Smooth muscle cell (in vitro differentiated cells): ENCODE measurements around the gene CSAD. TPM values are rescaled to one million over a fixed set of nuclear protein-coding genes. Genes with fewer than 3 reads are reported as not detected.
"Not testable (repeated sequence)": the region's sequence is repeated elsewhere in the genome, so short reads cannot be mapped to it uniquely, and the experiment has no call there.

Experiments used
- DNase-seq: peaks from one replicate; lab custom pipeline; 2025; ENCODE audit not compliant: unreplicated experiment; lab: John Stamatoyannopoulos, UW
- H2AFZ ChIP-seq: fragments of 200-600 bp; sonication (generic); 2 replicates; pipeline ENCODE4 v1.6.0; 2016; ENCODE audit warnings: antibody characterized with exemption, low read depth, mild to moderate bottlenecking
- H3F3A ChIP-seq: fragments of 200-600 bp; sonication (generic); 2 replicates; pipeline ENCODE4 v1.6.0; 2017; ENCODE audit warnings: antibody characterized with exemption, low read depth
- H3K27ac ChIP-seq: fragments of 200-600 bp; sonication (generic); 2 replicates; pipeline ENCODE4 v1.5.1; 2016; ENCODE audit warnings: low read depth, mild to moderate bottlenecking
- H3K27me3 ChIP-seq: fragments of 200-600 bp; sonication (generic); 2 replicates; pipeline ENCODE4 v1.6.1; 2016; ENCODE audit warnings: low read depth, mild to moderate bottlenecking
- H3K36me3 ChIP-seq: fragments of 200-600 bp; sonication (generic); 2 replicates; pipeline ENCODE4 v1.5.1; 2016; ENCODE audit warnings: low read depth
- H3K4me1 ChIP-seq: fragments of 200-600 bp; sonication (generic); 2 replicates; pipeline ENCODE4 v1.5.1; 2016; ENCODE audit warnings: low read depth
- H3K4me2 ChIP-seq: fragments of 200-600 bp; sonication (generic); 2 replicates; pipeline ENCODE4 v1.6.0; 2016; ENCODE audit warnings: mild to moderate bottlenecking
- H3K4me3 ChIP-seq: fragments of 200-600 bp; sonication (generic); 2 replicates; pipeline ENCODE4 v1.5.1; 2016; ENCODE audit warnings: mild to moderate bottlenecking
- H3K79me2 ChIP-seq: fragments of 200-600 bp; sonication (generic); 2 replicates; pipeline ENCODE4 v1.6.0; 2016; ENCODE audit warnings: low read depth, mild to moderate bottlenecking
- H3K9ac ChIP-seq: fragments of 200-600 bp; sonication (generic); 2 replicates; pipeline ENCODE4 v1.6.0; 2016; ENCODE audit warnings: low read depth
- H3K9me3 ChIP-seq: fragments of 200-600 bp; sonication (generic); replicated peaks from 2 replicates; pipeline ENCODE4 v1.5.1; 2016; ENCODE audit warnings: low read depth
- H4K20me1 ChIP-seq: fragments of 200-600 bp; sonication (generic); 2 replicates; pipeline ENCODE4 v1.6.0; 2016; ENCODE audit warnings: low read depth
- WGBS: methylation state at CpG from one replicate; pipeline ENCODE4 v1.1.7; 2016; ENCODE audit warnings: low lambda C conversion rate; 5-methylcytosine and 5-hydroxymethylcytosine counted together
- polyA plus RNA-seq: library from polyadenylated mRNA; unstranded; fragments of >200 nt; fragmentation: Nextera tagmentation; extraction: Ambion mirVana; gene quantifications from 2 replicates; pipeline ENCODE4 v1.2.1, GENCODE V29; 2016
- total RNA-seq: library from RNA; depleted of rRNA; stranded (reverse); fragments of >200 nt; gene quantifications from 2 replicates; pipeline ENCODE4 v1.2.3, GENCODE V29; 2014
- TF ChIP-seq, protein P1 (sequence below): fragments of 200-600 bp; sonication (generic); IDR thresholded peaks from 2 replicates; pipeline ENCODE4 v1.5.1; 2017; ENCODE audit warnings: borderline replicate concordance, mild to moderate bottlenecking, antibody characterized with exemption; ENCODE audit not compliant: insufficient read depth, poor library complexity, severe bottlenecking

Gene CSAD
- total and polyA plus RNA-seq, 2 experiments from 2014 or later: 4.8 to 10.6 TPM

DNA sequence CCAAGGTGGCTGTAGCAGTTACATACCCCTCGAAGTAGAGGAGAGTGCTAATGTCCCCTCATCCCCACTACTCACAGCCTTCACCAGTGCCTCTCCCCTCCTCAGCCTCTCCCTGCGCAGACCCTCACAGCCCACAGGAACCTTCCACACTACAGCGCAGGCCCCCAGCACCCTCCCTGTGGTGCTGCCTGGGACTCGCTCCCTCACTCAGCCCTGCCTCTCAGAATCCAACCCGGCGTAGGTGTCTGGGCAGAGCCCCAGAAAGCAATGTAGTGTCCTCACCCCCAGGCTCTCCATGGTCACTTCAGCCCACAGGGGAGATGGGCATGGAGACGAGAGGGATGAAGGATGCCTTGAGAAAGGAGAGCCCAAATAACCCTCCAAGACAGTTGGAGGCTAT lies 11.1 kb downstream of the CSAD start:
- Histone ChIP-seq H3K27me3 (no peaks in the 10 kb centered on the region), H3K27ac (no peak overlapping the region), H3K4me1 (peaks cover under 1% of the 10 kb centered on the region), H4K20me1 (no peaks in the 10 kb centered on the region), H3K4me2 (no peak overlapping the region), H3K9me3 (no peaks in the 10 kb centered on the region), H3F3A (no peaks in the 10 kb centered on the region), H3K79me2 (no peaks in the 10 kb centered on the region), H3K9ac (no peak overlapping the region), H3K4me3 (no peak overlapping the region), H2AFZ (no peak overlapping the region), H3K36me3 (no peaks in the 10 kb centered on the region)
- DNase-seq: no peak
- WGBS: 98% methylated on average over 7 of the region's 7 CpGs
- TF ChIP-seq, protein P1, sequence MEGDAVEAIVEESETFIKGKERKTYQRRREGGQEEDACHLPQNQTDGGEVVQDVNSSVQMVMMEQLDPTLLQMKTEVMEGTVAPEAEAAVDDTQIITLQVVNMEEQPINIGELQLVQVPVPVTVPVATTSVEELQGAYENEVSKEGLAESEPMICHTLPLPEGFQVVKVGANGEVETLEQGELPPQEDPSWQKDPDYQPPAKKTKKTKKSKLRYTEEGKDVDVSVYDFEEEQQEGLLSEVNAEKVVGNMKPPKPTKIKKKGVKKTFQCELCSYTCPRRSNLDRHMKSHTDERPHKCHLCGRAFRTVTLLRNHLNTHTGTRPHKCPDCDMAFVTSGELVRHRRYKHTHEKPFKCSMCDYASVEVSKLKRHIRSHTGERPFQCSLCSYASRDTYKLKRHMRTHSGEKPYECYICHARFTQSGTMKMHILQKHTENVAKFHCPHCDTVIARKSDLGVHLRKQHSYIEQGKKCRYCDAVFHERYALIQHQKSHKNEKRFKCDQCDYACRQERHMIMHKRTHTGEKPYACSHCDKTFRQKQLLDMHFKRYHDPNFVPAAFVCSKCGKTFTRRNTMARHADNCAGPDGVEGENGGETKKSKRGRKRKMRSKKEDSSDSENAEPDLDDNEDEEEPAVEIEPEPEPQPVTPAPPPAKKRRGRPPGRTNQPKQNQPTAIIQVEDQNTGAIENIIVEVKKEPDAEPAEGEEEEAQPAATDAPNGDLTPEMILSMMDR: no peak

DNA sequence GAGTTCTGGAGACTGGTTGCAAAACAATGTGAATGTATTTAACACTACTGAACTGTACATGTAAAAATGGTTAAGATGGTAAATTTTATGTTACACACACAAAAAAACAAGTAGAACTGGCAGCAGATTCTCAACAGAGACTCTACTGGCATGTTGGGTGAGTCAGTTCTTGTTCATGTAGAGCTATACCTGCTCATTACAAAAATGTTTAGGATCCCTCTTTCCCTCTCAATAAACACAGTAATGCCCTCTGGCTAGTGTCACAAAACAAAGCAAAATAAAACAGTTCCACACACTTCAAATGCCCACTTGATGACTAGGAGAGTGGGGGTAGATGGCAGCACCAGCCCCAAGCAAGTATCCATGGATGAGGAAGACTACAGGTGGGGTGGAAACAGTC lies 13.9 kb downstream of the CSAD start:
- Histone ChIP-seq H3K79me2 (no peaks in the 10 kb centered on the region), H3K27me3 (no peaks in the 10 kb centered on the region), H3K9ac (no peak overlapping the region), H2AFZ (no peak overlapping the region), H3K27ac (no peak overlapping the region), H3K4me3 (no peak overlapping the region), H3K4me2 (no peak overlapping the region), H3F3A (no peaks in the 10 kb centered on the region), H3K9me3 (no peaks in the 10 kb centered on the region), H4K20me1 (no peaks in the 10 kb centered on the region), H3K36me3 (no peaks in the 10 kb centered on the region), H3K4me1 (no peaks in the 10 kb centered on the region)
- TF ChIP-seq, protein P1: no peak
- DNase-seq: no peak

DNA sequence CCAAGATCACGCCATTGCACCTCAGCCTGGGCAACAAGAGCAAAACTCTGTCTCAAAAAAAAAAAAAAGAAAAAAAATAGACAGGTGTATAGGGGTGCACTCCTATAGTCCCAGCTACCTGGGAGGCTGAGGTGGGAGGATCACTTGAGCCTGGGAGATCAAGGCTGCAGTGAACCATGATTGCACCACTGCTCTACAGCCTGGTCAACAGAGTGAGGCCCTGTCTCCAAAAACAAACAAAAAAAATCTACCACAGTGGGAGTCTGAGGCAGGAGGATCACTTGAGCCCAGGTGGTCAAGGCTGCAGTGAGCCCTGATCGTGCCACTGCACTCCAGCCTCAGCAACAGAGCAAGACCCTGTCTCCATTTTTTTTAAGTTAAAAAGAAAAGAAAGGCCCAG lies 17.7 kb downstream of the CSAD start:
- H3F3A ChIP-seq, H3K36me3 ChIP-seq, H2AFZ ChIP-seq, H3K27ac ChIP-seq, H3K27me3 ChIP-seq, H3K4me2 ChIP-seq, H3K4me1 ChIP-seq, H3K9ac ChIP-seq, DNase-seq, H3K79me2 ChIP-seq, H3K4me3 ChIP-seq, H4K20me1 ChIP-seq, H3K9me3 ChIP-seq: not testable (repeated sequence)
- WGBS: 94% methylated on average over 2 of the region's 2 CpGs

DNA sequence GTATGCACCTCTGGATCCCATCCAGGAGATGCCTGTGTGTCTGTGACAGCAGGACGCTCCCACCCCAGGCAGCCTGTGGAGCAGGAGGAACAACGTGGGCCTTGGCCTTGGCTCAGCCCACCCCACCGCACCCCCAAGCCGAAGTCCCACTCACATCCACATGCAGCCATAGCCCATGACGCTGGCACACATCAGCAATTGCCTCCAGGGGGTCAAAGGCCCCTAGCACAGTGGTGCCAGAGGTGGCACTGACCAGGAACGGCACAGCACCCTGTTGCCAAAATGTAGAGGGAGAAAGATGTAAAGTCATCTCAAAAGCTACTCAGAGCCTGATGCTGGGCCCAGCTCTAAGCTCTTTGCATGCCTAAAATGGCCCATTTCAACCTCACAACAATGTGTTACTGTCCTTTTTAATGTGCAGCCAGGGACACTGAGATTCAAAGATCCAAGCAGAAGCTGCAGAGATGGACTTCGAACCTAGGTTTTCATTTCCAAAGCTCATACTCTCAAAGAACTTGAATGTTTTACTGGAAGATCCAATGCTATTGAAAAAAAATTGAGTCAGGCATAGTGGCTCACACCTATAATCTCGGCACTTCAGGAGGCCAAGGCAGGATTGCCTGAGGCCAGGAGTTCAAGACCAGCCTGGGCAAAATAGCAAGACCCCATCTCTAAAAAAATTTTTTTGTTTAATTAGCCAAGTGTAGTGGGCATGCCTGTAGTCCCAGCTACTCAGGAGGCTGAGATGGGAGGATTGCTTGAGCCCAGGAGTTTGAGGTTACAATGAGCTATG lies 19.4 kb downstream of the CSAD start:
- H3K36me3 ChIP-seq: no peaks in the 10 kb centered on the region
- no peak overlapping the region for H3K9ac ChIP-seq
- no peak overlapping the region for H3K4me2 ChIP-seq
- H3K4me3 ChIP-seq: no peak overlapping the region
- H3K4me1 ChIP-seq: no peaks in the 10 kb centered on the region
- no peak for DNase-seq
- TF ChIP-seq, protein P1: no peak
- H3F3A ChIP-seq: no peaks in the 10 kb centered on the region
- H3K27me3 ChIP-seq: no peaks in the 10 kb centered on the region
- H2AFZ ChIP-seq: no peak overlapping the region
- 92% methylated on average over 8 of the region's 8 CpGs for WGBS
- H3K9me3 ChIP-seq: no peaks in the 10 kb centered on the region
- H3K79me2 ChIP-seq: no peaks in the 10 kb centered on the region
- no peaks in the 10 kb centered on the region for H4K20me1 ChIP-seq
- no peak overlapping the region for H3K27ac ChIP-seq
